Muscle of arm (tissue), 14 donors: Measurements from ENCODE around the gene AFAP1L2. TPM values are rescaled to one million over a fixed set of nuclear protein-coding genes. Genes with fewer than 3 reads are reported as not detected.
A peak's percentile ranks its signal among the peaks of the same experiment; 100 is the strongest.

ENCODE experiments used
- DNase-seq: peaks from one replicate; pipeline ENCODE4 v3.0.0-alpha.2; 2013
- long read RNA-seq, 11 donors: transcript quantifications; one replicate each; lab custom pipeline, GENCODE V29; 2026
- polyA plus RNA-seq, 12 donors: library from polyadenylated mRNA; unstranded; fragments of 120-200 nt; gene quantifications; one replicate each; pipeline ENCODE4 v1.2.1, GENCODE V29; 2013; ENCODE audit not compliant: insufficient read length in 12 of 12

AFAP1L2 gene
- polyA plus RNA-seq, result 10 to 100 TPM in 11 of 12 donors, not detected in 1; 32.3 to 48.5 (median 41.1) TPM
- long read RNA-seq, donor 1, partial matches to known transcripts, result 0 of 2 reads
- long read RNA-seq, donor 1, other reads (novel, unspliced or antisense), result 0 of 2 reads
- long read RNA-seq, donor 2, partial matches to known transcripts, result 0 of 4 reads
- long read RNA-seq, donor 2, other reads (novel, unspliced or antisense), result 0 of 4 reads
- long read RNA-seq, donor 3, partial matches to known transcripts, result 0 of 1 reads
- long read RNA-seq, donor 3, other reads (novel, unspliced or antisense), result 0 of 1 reads
- long read RNA-seq, donor 4, result 0 reads
- long read RNA-seq, donor 5, result 0 reads
- long read RNA-seq, donor 6, result 0 reads
- long read RNA-seq, donor 7, result 0 reads
- long read RNA-seq, donor 8, partial matches to known transcripts, result 0 of 2 reads
- long read RNA-seq, donor 8, other reads (novel, unspliced or antisense), result 0 of 2 reads
- long read RNA-seq, donor 9, partial matches to known transcripts, result 0 of 4 reads
- long read RNA-seq, donor 9, other reads (novel, unspliced or antisense), result 0 of 4 reads
- long read RNA-seq, donor 10, partial matches to known transcripts, result 0 of 1 reads
- long read RNA-seq, donor 10, other reads (novel, unspliced or antisense), result 0 of 1 reads
- long read RNA-seq, donor 11, partial matches to known transcripts, result 0 of 5 reads
- long read RNA-seq, donor 11, other reads (novel, unspliced or antisense), result 0 of 5 reads

GRCh38 chr10:114404171-114405010 lies at the start of gene AFAP1L2:
Gene AFAP1L2, minus strand, starts transcription at chr10:114404502. Its CDS starts 47 bp downstream, at chr10:114404455.
- peak; percentile 57 for DNase-seq

DNA sequence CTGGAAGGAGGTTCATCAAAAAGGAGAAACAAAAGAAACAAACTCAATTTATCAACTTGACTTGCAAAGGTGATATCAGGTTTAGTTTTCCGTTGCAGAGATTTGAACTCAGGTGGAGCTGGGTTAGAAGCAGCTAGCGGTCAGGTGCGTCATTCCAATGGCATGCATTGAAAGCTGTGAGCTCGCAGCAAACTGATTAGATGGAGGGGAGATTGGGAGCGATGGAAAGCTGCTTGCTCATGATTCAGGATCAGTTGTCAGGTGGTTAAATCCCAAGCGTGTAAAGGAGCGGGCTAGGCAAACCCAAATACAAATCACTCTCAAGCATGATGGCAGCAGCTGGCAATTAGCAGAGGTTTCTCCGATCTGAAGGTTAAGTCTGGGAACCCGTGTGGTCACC lies 49.3 kb upstream of the AFAP1L2 start:
- no peak for DNase-seq

GRCh38 chr10:114448897-114449296 lies 44.6 kb upstream of the AFAP1L2 start:
- no peak for DNase-seq

- DNase-seq, result no peak
These were observed 41.0 kb upstream of the AFAP1L2 start for GRCh38 chr10:114445332-114445731.

GRCh38 chr10:114444819-114445218 lies 40.5 kb upstream of the AFAP1L2 start:
- DNase-seq, result no peak

- no peak for DNase-seq
These were observed 37.9 kb upstream of the AFAP1L2 start for GRCh38 chr10:114442091-114442630.

GRCh38 chr10:114441107-114441506 lies 36.8 kb upstream of the AFAP1L2 start:
- no peak for DNase-seq

DNA sequence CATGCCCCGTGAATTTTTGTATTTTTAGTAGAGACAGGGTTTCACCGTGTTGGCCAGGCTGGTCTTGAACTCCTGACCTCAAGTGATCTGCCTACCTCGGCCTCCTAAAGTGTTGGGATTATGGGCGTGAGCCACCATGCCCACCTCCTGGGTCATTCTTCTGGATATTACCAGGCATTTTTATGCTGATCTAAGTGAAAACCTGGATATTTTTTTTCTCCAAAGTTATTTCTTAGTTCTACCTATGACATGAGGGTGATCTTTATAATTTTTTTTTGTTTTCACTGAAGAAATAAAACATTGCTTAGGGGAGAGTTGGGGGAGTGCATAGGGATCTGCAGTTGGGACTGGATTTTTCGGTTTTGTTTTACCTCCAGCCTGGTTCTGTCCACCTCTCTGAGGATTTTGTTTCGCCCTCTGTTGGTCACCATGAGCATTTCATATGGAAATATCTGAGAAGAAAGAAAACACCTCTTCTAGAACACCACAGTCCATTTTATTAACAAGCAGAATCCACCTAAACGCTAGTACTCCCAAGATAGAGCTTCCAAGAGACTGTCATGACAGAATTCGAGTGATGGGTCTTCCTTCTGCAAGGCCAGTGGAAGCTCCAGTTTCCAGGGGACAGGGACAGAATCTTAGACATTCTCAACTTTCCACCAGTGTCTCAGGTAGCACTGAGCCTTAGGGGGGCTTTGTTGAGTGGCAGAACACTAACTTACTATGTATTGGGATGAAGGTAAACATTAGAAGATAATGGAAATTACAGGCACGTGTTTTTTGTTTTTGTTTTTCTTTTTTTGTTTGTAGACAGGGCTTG lies 33.4 kb upstream of the AFAP1L2 start:
- DNase-seq, result no peak

DNA sequence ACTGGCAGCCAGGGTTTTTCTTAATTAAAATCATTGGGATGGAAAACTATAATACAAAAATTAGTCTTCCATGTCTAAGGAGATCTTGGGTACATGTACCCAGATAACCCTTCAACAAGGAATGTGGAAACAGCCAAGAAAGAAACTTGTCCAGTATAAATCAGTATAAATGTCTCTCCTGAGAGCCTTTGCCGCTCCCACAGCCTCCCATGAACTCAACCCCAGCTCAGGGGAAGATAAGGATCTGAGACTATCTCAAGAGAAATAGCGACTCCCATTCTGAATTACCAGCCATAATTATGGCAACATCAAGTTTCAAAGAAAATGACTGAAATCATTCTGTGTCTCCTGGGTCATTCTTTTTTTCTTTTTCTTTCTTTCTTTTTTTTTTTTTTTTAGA lies 32.6 kb upstream of the AFAP1L2 start:
- DNase-seq, result no peak

DNA sequence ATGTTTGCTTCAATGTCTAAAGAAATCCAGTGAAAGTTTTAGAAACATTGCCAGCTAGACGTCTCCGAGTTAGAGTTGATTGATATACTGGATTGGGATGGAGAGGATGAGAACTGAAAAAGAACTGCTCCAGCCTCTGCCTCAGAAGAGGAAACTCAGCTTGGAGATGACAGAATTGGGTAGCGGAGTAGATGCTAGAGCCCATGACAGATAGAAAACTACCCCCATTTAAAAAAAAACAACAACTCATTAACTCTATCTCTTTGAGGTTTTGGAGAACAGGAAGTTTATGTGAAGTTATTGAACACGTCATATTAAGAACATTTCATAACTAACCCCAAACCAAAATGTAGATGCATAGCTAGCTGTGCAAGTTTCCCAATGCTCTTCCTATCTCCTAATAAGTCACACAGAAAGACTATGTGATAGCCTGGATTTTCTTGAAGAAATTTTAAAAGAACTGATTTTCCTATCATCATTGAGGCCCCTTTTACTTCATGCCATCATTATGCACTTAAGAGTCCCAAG lies 28.3 kb upstream of the AFAP1L2 start:
- no peak for DNase-seq

GRCh38 chr10:114431414-114432135 lies 27.3 kb upstream of the AFAP1L2 start:
- DNase-seq, result no peak

DNA sequence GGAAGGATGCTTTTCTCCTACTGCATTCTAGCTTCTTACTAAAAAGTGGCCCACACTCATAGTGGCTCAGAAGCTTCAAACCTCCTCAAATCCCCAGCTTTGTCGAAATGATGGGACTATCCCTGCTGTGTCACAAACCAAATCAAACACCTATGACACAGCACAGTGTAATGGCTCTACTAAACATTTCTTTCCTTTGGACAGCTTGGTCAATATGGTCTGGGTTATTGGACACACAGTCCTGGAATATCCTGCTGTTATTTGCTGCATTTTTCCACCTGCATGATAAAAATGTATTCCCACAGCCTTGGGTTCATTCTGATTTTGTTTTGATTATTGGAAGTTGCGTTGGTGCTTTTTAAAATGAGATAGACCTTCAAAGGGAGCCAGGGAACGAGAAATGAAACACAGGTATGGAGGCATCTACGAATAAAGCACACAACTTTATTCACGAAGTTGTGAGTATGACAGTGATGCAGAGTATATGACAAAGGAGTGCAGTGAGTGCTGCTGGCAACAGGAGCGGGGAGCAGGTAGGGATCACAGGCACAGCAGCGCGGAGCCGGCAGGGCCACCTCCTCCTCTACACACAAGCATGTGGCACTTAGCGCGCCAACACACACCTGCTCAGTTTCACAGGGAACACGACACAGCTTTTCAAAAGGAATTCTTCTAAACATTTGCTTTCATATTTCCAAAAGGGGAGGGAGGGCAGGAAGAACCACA lies 26.5 kb upstream of the AFAP1L2 start:
- no peak for DNase-seq

DNA sequence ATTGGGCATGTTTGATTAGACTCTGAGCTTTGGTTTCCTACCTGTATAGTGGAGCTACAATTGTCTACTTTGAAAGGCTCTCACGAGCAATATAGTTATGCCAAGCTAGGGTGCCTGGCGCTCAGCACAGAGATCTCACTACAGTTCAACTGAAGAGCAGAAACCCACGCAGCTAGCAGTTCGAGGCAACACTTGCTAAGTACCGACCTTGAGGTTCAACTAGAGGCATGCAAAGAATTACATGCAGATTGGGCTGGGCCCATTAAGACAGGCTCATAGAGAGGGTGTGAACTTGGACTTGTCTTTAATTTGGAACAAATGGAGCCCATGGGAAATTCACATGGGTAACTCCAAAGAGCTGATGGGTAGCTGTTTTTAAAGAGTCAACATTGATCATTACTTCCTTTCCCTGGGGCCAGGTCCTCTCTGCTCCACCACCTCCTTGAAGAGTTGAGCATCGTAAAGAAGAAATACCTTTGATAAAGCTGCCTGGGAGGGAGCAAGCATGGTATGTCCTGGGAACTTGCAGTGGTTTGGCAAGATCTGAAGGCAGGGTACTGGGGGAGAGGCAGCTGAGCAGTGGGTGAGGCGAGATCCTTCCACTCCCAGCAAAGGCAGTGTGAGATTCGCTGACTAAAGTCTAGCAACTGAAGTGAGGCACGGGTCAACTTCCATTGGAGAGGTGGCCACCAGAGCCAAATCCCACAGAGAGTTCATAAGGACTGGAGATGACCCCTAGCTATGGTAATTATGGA lies 25.5 kb upstream of the AFAP1L2 start:
- no peak for DNase-seq

- no peak for DNase-seq
These were observed 23.0 kb upstream of the AFAP1L2 start for GRCh38 chr10:114427124-114427852.

DNA sequence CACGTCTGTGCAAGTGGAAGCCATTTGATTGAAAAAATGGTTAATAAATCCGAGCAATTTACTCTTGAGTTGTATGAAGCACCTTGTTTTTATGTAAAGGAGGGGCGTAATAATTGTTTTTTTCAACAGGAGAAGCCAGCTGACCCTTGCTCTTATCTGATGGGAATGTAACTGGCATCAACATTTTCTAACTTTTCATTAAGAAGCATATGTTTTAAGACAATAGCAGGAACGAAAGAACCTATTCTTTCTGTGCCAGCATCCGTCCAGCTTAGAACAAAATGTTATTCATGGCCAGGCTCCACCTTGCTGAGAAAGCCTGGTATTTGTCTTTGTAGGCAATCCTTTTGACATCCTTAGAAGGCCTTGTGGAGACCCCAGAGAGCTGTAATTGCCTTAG lies 22.2 kb upstream of the AFAP1L2 start:
- DNase-seq, result no peak

DNA sequence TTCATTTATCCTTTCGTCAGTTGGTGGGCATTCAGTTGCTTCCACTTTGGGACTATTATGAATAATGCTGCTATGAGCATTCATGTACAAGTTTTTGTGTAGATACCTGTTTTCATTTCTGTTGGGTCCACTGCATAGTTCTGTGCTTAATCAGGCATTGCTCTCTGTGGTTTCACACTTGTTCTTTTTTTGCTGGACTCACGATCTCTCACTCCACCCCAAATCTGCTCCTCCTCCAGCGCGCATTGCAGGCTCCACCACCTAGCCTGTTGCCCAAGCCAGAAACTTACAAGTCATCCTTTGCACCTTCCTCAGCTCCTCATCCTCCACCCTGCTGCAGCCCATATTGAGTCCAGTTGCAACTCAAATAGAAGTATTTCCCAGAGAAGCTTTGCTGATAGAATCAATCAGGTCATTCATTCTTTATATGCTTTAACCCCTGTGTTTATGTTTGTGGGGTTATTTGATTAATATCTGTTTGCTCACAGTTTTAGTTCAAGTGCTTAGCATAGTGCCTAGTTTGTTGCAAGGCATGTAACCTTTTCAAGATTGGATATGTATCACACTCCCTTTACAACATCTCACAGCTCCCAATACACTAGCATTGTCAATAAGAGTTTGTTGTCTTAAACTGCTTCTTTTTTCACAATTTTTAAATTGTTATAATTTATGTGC lies 16.6 kb upstream of the AFAP1L2 start:
- no peak for DNase-seq

GRCh38 chr10:114418109-114418508 lies 13.8 kb upstream of the AFAP1L2 start:
- no peak for DNase-seq
